H1 (cell line): Measurements from ENCODE around the gene MID2. TPM values are rescaled to one million over a fixed set of nuclear protein-coding genes. Genes with fewer than 3 reads are reported as not detected.

ENCODE experiments used
- CTCF ChIA-PET: fragments of 300-600 bp; sonication (Branson Sonifier 250); formaldehyde crosslinking; loops from one replicate; lab custom pipeline; 2021; ENCODE audit not compliant: partially characterized antibody; lab: Charles Lee
- POLR2A ChIA-PET: fragments of 300-600 bp; sonication (Branson Sonifier 250); formaldehyde crosslinking; loops from one replicate; lab custom pipeline; 2021; ENCODE audit warnings: inconsistent platforms; ENCODE audit not compliant: partially characterized antibody; lab: Charles Lee
- DNase-seq, 2 experiments: peaks; one replicate each; pipeline versions ENCODE4 v3.0.0 to v3.0.0-alpha.2; 2010 to 2022; ENCODE audit warnings: low spot score in 2 of 2, low read depth in 1 of 2, mixed read lengths in 1 of 2
- FAIRE-seq: peaks from 2 replicates; lab custom pipeline; 2011; peaks lifted over from hg19 to GRCh38; lab: Jason Lieb, UNC
- H2AFZ ChIP-seq: 2 replicates; pipeline ENCODE4 v1.8.1; 2012; ENCODE audit warnings: low read length, inconsistent platforms
- H2AK5ac ChIP-seq: 2 replicates; pipeline ENCODE4 v1.6.1; 2013; ENCODE audit warnings: low read depth, low read length
- H2BK120ac ChIP-seq: replicated peaks from 2 replicates; pipeline ENCODE3; 2013; ENCODE audit warnings: low read depth, low read length, inconsistent platforms
- H2BK12ac ChIP-seq: 2 replicates; pipeline ENCODE4 v1.6.1; 2013; ENCODE audit warnings: low read depth, low read length
- H2BK15ac ChIP-seq: 2 replicates; pipeline ENCODE4 v1.6.1; 2013; ENCODE audit warnings: low read length
- H2BK20ac ChIP-seq: 2 replicates; pipeline ENCODE4 v1.6.1; 2013; ENCODE audit warnings: low read length
- H2BK5ac ChIP-seq: 2 replicates; pipeline ENCODE4 v1.6.1; 2013; ENCODE audit warnings: low read depth, low read length
- H3K14ac ChIP-seq: 2 replicates; pipeline ENCODE4 v1.6.1; 2013; ENCODE audit warnings: inconsistent platforms; ENCODE audit not compliant: insufficient read length
- H3K18ac ChIP-seq: 2 replicates; pipeline ENCODE4 v1.6.1; 2013; ENCODE audit warnings: low read length; ENCODE audit errors: extremely low read depth
- H3K23ac ChIP-seq: 2 replicates; pipeline ENCODE4 v1.6.1; 2013; ENCODE audit warnings: inconsistent platforms; ENCODE audit not compliant: insufficient read length
- H3K23me2 ChIP-seq: 2 replicates; pipeline ENCODE4 v1.6.1; 2013; ENCODE audit warnings: low read depth, low read length
- H3K27ac ChIP-seq: 2 replicates; pipeline ENCODE4 v1.6.1; 2011; ENCODE audit warnings: low read depth, low read length, inconsistent platforms
- H3K27me3 ChIP-seq, 4 experiments: replicated peaks in 1 of 4; 1 replicate in 1 of 4; 2 replicates in 3 of 4; pipeline versions ENCODE4 v1.6.1 to v1.8.1; 2011 to 2013; ENCODE audit warnings: low read length in 3 of 4, mild to moderate bottlenecking in 3 of 4, inconsistent platforms in 2 of 4, mixed read lengths in 2 of 4, moderate library complexity in 1 of 4; ENCODE audit not compliant: control insufficient read depth in 3 of 4, insufficient read depth in 3 of 4; ENCODE audit errors: extremely low read depth in 1 of 4
- H3K36me3 ChIP-seq, 4 experiments: 2 replicates each; pipeline versions ENCODE4 v1.6.1 to v1.8.1; 2011 to 2013; ENCODE audit warnings: mild to moderate bottlenecking in 4 of 4, low read length in 3 of 4, moderate library complexity in 2 of 4, control low read depth in 1 of 4, inconsistent platforms in 1 of 4; ENCODE audit not compliant: insufficient read depth in 4 of 4, control insufficient read depth in 2 of 4
- H3K4ac ChIP-seq: replicated peaks from 2 replicates; pipeline ENCODE3; 2013; ENCODE audit warnings: low read length, low read depth, mixed read lengths, inconsistent platforms; ENCODE audit not compliant: insufficient read length
- H3K4me1 ChIP-seq, 4 experiments: replicated peaks in 1 of 4; 1 replicate in 1 of 4; 2 replicates in 3 of 4; pipeline versions ENCODE4 v1.6.1 to v1.8.1; 2011 to 2013; ENCODE audit warnings: low read length in 3 of 4, inconsistent platforms in 2 of 4, mixed read lengths in 1 of 4; ENCODE audit not compliant: insufficient read depth in 4 of 4, control insufficient read depth in 3 of 4
- H3K4me2 ChIP-seq, 2 experiments: 2 replicates each; pipeline versions ENCODE4 v1.6.1 to v1.8.1; 2011 to 2013; ENCODE audit warnings: low read depth in 2 of 2, low read length in 2 of 2, control low read depth in 1 of 2, inconsistent platforms in 1 of 2, mild to moderate bottlenecking in 1 of 2; ENCODE audit not compliant: insufficient read depth in 1 of 2
- H3K4me3 ChIP-seq, 4 experiments: fragments of 200-600, 300-600 bp in 1 of 4; sonication (generic), shearing (Covaris generic), sonication (Bioruptor Twin) in 1 of 4; 2 replicates each; pipeline versions ENCODE4 v1.5.1 to v1.8.1; 2011 to 2016; ENCODE audit warnings: low read length in 4 of 4, low read depth in 3 of 4, control low read depth in 2 of 4, inconsistent platforms in 2 of 4, mild to moderate bottlenecking in 2 of 4, mixed read lengths in 1 of 4, moderate library complexity in 1 of 4; ENCODE audit not compliant: insufficient read depth in 2 of 4; ENCODE audit errors: extremely low read depth in 1 of 4
- H3K56ac ChIP-seq: replicated peaks from 2 replicates; pipeline ENCODE3; 2013; ENCODE audit warnings: low read depth, mild to moderate bottlenecking, mixed read lengths, low read length, inconsistent platforms; ENCODE audit not compliant: insufficient read length
- H3K79me1 ChIP-seq: 2 replicates; pipeline ENCODE4 v1.6.1; 2013; ENCODE audit warnings: low read depth, low read length, control low read depth
- H3K79me2 ChIP-seq, 2 experiments: 2 replicates each; pipeline versions ENCODE4 v1.6.1 to v1.8.1; 2012 to 2013; ENCODE audit warnings: low read length in 2 of 2, mild to moderate bottlenecking in 2 of 2, inconsistent platforms in 1 of 2; ENCODE audit not compliant: insufficient read depth in 2 of 2, control insufficient read depth in 1 of 2
- H3K9ac ChIP-seq, 4 experiments: replicated peaks in 1 of 4; 1 replicate in 1 of 4; 2 replicates in 3 of 4; pipeline versions ENCODE4 v1.6.1 to v1.8.1; 2011 to 2013; ENCODE audit warnings: low read depth in 3 of 4, low read length in 3 of 4, control low read depth in 2 of 4, mild to moderate bottlenecking in 2 of 4, moderate library complexity in 2 of 4, inconsistent platforms in 1 of 4; ENCODE audit errors: extremely low read depth in 1 of 4
- H3K9me3 ChIP-seq, 2 experiments: 2 replicates each; pipeline versions ENCODE4 v1.6.1 to v1.8.1; 2012 to 2013; ENCODE audit warnings: mild to moderate bottlenecking in 2 of 2, moderate library complexity in 2 of 2, control low read depth in 1 of 2, inconsistent platforms in 1 of 2, low read depth in 1 of 2, low read length in 1 of 2, mixed read lengths in 1 of 2; ENCODE audit not compliant: insufficient read depth in 2 of 2
- H4K20me1 ChIP-seq, 2 experiments: replicated peaks in 1 of 2; 2 replicates each; pipeline versions ENCODE3 to v1.8.1; 2011 to 2013; ENCODE audit warnings: inconsistent platforms in 2 of 2, low read length in 2 of 2, mild to moderate bottlenecking in 1 of 2; ENCODE audit not compliant: insufficient read depth in 2 of 2, control insufficient read depth in 1 of 2
- H4K5ac ChIP-seq: 2 replicates; pipeline ENCODE4 v1.6.1; 2013; ENCODE audit warnings: low read length, low read depth, mixed read lengths, inconsistent platforms; ENCODE audit not compliant: insufficient read length
- H4K8ac ChIP-seq: 2 replicates; pipeline ENCODE4 v1.8.0; 2013; ENCODE audit warnings: mild to moderate bottlenecking, moderate library complexity, low read length, inconsistent platforms; ENCODE audit not compliant: insufficient read depth; ENCODE audit errors: extremely low read depth
- H4K91ac ChIP-seq: replicated peaks from 2 replicates; pipeline ENCODE3; 2013; ENCODE audit warnings: low read length, mixed read lengths, inconsistent platforms; ENCODE audit not compliant: insufficient read length
- ATF2 ChIP-seq: IDR thresholded peaks from 2 replicates; pipeline ENCODE4 v1.6.1; 2012; ENCODE audit warnings: low read length, inconsistent platforms
- CTBP2 ChIP-seq: IDR thresholded peaks from 2 replicates; pipeline ENCODE4 v1.7.0; 2011; ENCODE audit warnings: borderline replicate concordance, mild to moderate bottlenecking, moderate library complexity, mixed read lengths, low read length; ENCODE audit not compliant: insufficient read depth, insufficient read length
- EP300 ChIP-seq, 2 experiments: IDR thresholded peaks; 1 replicate in 1 of 2; 2 replicates in 1 of 2; pipeline ENCODE4 v1.6.1; 2011 to 2012; ENCODE audit warnings: low read depth in 2 of 2, low read length in 2 of 2, mild to moderate bottlenecking in 2 of 2, borderline replicate concordance in 1 of 2, inconsistent platforms in 1 of 2, moderate library complexity in 1 of 2
- GABPA ChIP-seq: IDR thresholded peaks from 2 replicates; pipeline ENCODE4 v1.6.1; 2011; ENCODE audit warnings: mild to moderate bottlenecking, low read length, moderate library complexity, borderline replicate concordance; ENCODE audit not compliant: insufficient read depth
- POU5F1 ChIP-seq: IDR thresholded peaks from 2 replicates; pipeline ENCODE4 v1.6.1; 2011; ENCODE audit warnings: low read depth, mild to moderate bottlenecking, low read length, moderate library complexity
- RBBP5 ChIP-seq: IDR thresholded peaks from 2 replicates; pipeline ENCODE4 v1.7.1; 2012; ENCODE audit warnings: low read depth, mild to moderate bottlenecking, inconsistent platforms, low read length, moderate library complexity, borderline replicate concordance
- RFX5 ChIP-seq: IDR thresholded peaks from 2 replicates; pipeline ENCODE4 v1.6.1; 2011; ENCODE audit warnings: low read depth, low read length, improper control_type of control experiment, borderline replicate concordance
- SAP30 ChIP-seq: fragments of 300-600 bp; sonication (generic); IDR thresholded peaks from 2 replicates; pipeline ENCODE4 v1.7.1; 2012; ENCODE audit warnings: low read length, moderate library complexity, mild to moderate bottlenecking, inconsistent platforms; ENCODE audit not compliant: insufficient read depth, insufficient replicate concordance
- SIRT6 ChIP-seq: IDR thresholded peaks from one replicate; pipeline ENCODE4 v1.7.1; 2012; ENCODE audit warnings: low read length, inconsistent platforms
- SP2 ChIP-seq: IDR thresholded peaks from 2 replicates; pipeline ENCODE4 v1.6.1; 2012; ENCODE audit warnings: mild to moderate bottlenecking, low read length, inconsistent platforms
- SP4 ChIP-seq: IDR thresholded peaks from 2 replicates; pipeline ENCODE4 v1.6.1; 2012; ENCODE audit warnings: low read length, inconsistent platforms
- TAF7 ChIP-seq: optimal IDR thresholded peaks from 2 replicates; pipeline ENCODE3; 2011; ENCODE audit warnings: low read depth, mild to moderate bottlenecking, inconsistent platforms, low read length, moderate library complexity, borderline replicate concordance
- TEAD4 ChIP-seq: IDR thresholded peaks from 2 replicates; pipeline ENCODE4 v1.6.1; 2012; ENCODE audit warnings: low read depth, low read length, inconsistent platforms, mixed read lengths
- polyA plus RNA-seq, 7 experiments: library from polyadenylated mRNA; depleted of rRNA in 3 of 7; stranded (reverse) in 5 of 7; unstranded in 2 of 7; fragments of >200 nt in 5 of 7; fragments of 200-250 nt in 2 of 7; gene quantifications; 1 replicate in 5 of 7; 2 replicates in 1 of 7; 4 replicates in 1 of 7; pipeline versions ENCODE4 v1.2.1 to v1.2.3, GENCODE V29; 2011 to 2013; ENCODE audit warnings: missing spikeins in 2 of 7, mixed read lengths in 2 of 7
- total RNA-seq: library from RNA; stranded (reverse); fragmentation: NEBNext Ultra II Directional; extraction: Animal tissue kit (Norgen Biotek cat#: 25700); gene quantifications from 2 replicates; pipeline ENCODE4 v1.2.1, GENCODE V29; 2021

MID2 gene
- total and polyA plus RNA-seq, 2 of the 8 experiments (the other 6 are each of a cell fraction or from before 2014, with no cell fraction given): 0.98 to 1.7 TPM

- H3K4ac ChIP-seq: no peak overlapping the region
- no peak overlapping the region for H2BK20ac ChIP-seq
- peaks cover 9 to 16% of the 10 kb centered on the region in 2 experiments; a peak in 3 of 4 replicates for H3K9me3 ChIP-seq
- no peak overlapping the region for H2BK120ac ChIP-seq
- H3K9ac ChIP-seq: no peak overlapping the region
- H3K79me2 ChIP-seq: no peaks in the 10 kb centered on the region
- FAIRE-seq: no peak
- CTCF ChIA-PET: no interaction called here
- no peaks in the 10 kb centered on the region for H3K36me3 ChIP-seq
- H3K27me3 ChIP-seq: no peaks in the 10 kb centered on the region
- no peaks in the 10 kb centered on the region for H3K23me2 ChIP-seq
- no peak overlapping the region for H3K23ac ChIP-seq
- H3K27ac ChIP-seq: no peak overlapping the region
- H3K56ac ChIP-seq: no peak overlapping the region
- no peak overlapping the region for H3K14ac ChIP-seq
- POLR2A ChIA-PET: no interaction called here
- DNase-seq: no peak
- H3K4me3 ChIP-seq: no peak overlapping the region
- H4K5ac ChIP-seq: no peak overlapping the region
- no peak overlapping the region for H2BK12ac ChIP-seq
- no peak overlapping the region for H3K4me2 ChIP-seq
- no peak overlapping the region for H3K18ac ChIP-seq
- no peak overlapping the region for H2BK5ac ChIP-seq
- H2BK15ac ChIP-seq: no peak overlapping the region
- H3K4me1 ChIP-seq: no peaks in the 10 kb centered on the region
- H2AK5ac ChIP-seq: no peak overlapping the region
- H3K79me1 ChIP-seq: no peaks in the 10 kb centered on the region
- no peak overlapping the region for H4K8ac ChIP-seq
- H2AFZ ChIP-seq: no peak overlapping the region
- H4K20me1 ChIP-seq: no peaks in the 10 kb centered on the region
- H4K91ac ChIP-seq: no peak overlapping the region
- no peak for TF ChIP-seq GABPA
- TF ChIP-seq SAP30: no peak
- no peak for TF ChIP-seq SP4
- TF ChIP-seq RBBP5: no peak
- TF ChIP-seq RFX5: no peak
- no peak for TF ChIP-seq SP2
- TF ChIP-seq ATF2: no peak
- no peak for TF ChIP-seq SIRT6
- no peak for TF ChIP-seq TEAD4
- no peak for TF ChIP-seq EP300 (IDR thresholded peaks at IDR 0.05; ENCODE audit: borderline replicate concordance in 1 of 2, low read depth in 2 of 2, low read length in 2 of 2)
- TF ChIP-seq TAF7: no peak
- TF ChIP-seq CTBP2: no peak
- no peak for TF ChIP-seq POU5F1
These were observed 6.7 kb upstream of the MID2 start for GRCh38 chrX:107818900-107819521.
